ENCODE measurements around the gene ANXA10.

DNA sequence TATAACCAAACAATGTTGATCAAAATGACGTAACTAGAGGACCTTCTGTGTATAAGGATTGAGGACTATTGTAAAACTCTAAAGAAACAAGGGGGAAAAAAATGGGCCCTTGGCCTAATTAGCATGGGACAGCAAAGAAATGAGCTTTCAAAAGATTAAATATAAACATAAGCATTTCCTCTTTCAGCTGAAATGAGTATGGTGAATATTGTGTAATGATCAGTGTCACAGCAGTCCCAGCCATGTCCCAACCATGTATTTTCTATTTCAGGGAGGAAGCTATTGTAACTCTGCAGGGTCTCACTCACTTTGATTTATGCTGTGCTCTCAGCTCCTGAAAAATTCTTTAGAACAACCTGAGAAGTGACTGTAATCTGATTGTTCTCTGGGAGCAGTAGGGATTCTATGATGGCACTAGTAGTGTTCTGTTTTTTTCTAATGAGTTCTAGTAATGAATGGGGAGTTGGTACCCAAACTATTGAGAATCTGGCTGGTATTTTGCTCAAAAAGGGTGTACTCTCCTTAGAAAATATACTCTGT is 25.8 kb downstream of the ANXA10 start:
- TF ChIP-seq, protein P1, sequence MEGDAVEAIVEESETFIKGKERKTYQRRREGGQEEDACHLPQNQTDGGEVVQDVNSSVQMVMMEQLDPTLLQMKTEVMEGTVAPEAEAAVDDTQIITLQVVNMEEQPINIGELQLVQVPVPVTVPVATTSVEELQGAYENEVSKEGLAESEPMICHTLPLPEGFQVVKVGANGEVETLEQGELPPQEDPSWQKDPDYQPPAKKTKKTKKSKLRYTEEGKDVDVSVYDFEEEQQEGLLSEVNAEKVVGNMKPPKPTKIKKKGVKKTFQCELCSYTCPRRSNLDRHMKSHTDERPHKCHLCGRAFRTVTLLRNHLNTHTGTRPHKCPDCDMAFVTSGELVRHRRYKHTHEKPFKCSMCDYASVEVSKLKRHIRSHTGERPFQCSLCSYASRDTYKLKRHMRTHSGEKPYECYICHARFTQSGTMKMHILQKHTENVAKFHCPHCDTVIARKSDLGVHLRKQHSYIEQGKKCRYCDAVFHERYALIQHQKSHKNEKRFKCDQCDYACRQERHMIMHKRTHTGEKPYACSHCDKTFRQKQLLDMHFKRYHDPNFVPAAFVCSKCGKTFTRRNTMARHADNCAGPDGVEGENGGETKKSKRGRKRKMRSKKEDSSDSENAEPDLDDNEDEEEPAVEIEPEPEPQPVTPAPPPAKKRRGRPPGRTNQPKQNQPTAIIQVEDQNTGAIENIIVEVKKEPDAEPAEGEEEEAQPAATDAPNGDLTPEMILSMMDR (IDR thresholded peaks at IDR 0.05; ENCODE audit: poor library complexity): no peak
- TF ChIP-seq EZH2phosphoT487 (IDR thresholded peaks at IDR 0.05; ENCODE audit: low read depth, severe bottlenecking, unreplicated experiment) (no peak), EZH2 (IDR thresholded peaks at IDR 0.05; ENCODE audit: borderline replicate concordance) (no peak)
